Measurements from ENCODE around the gene RGS12.

Gene RGS12, protein sequence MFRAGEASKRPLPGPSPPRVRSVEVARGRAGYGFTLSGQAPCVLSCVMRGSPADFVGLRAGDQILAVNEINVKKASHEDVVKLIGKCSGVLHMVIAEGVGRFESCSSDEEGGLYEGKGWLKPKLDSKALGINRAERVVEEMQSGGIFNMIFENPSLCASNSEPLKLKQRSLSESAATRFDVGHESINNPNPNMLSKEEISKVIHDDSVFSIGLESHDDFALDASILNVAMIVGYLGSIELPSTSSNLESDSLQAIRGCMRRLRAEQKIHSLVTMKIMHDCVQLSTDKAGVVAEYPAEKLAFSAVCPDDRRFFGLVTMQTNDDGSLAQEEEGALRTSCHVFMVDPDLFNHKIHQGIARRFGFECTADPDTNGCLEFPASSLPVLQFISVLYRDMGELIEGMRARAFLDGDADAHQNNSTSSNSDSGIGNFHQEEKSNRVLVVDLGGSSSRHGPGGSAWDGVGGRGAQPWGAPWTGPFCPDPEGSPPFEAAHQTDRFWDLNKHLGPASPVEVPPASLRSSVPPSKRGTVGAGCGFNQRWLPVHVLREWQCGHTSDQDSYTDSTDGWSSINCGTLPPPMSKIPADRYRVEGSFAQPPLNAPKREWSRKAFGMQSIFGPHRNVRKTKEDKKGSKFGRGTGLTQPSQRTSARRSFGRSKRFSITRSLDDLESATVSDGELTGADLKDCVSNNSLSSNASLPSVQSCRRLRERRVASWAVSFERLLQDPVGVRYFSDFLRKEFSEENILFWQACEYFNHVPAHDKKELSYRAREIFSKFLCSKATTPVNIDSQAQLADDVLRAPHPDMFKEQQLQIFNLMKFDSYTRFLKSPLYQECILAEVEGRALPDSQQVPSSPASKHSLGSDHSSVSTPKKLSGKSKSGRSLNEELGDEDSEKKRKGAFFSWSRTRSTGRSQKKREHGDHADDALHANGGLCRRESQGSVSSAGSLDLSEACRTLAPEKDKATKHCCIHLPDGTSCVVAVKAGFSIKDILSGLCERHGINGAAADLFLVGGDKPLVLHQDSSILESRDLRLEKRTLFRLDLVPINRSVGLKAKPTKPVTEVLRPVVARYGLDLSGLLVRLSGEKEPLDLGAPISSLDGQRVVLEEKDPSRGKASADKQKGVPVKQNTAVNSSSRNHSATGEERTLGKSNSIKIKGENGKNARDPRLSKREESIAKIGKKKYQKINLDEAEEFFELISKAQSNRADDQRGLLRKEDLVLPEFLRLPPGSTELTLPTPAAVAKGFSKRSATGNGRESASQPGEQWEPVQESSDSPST (N-terminal part only)

DNA sequence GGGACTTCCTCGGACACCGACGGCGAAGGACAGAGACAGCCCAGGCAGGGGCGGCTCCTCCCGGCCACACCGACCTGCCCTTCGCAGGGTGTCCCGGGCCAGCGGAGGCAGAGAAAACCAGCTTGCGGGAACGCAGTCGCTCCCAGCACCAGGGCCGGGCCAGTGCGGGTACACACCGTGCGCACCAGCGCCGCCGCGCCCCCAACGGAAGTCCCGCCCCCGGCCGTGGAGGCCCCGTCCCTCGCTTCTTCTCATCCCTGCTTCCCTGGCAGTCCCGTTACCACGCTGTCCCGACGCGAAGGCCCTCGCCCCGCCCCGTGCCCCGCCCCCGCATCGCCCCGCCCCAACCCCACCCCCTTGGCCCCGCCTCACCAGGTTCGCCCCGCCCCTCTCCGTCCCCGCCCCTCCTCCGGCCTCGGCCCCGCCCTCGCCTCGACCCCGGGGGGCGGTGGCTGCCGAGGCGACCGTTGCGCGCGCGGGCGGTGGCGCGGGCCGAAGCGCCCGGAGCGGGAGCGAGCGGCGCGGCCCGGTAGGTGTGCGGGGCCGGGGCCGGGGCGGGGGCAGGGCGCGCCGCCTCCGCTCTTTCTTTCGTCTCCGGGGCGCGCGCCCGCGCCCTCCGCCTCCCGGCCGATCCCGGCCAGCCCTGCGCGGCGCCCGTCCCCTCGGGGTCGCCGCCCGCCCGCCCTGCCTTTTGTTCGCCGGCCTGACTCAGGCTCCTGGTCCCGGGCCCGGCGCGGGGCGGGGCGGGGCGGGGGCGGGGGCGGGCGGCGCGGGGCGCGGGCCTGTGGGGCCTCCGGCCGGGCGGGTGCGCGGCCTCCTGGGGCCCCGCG lies at the start of gene RGS12:
Gene RGS12 (plus strand): TSS at position 451 of the 830 bp plus-strand sequence. CDS start 23,150 bp downstream, outside the sequence.
- peak; percentile 25 for DNase-seq

DNA sequence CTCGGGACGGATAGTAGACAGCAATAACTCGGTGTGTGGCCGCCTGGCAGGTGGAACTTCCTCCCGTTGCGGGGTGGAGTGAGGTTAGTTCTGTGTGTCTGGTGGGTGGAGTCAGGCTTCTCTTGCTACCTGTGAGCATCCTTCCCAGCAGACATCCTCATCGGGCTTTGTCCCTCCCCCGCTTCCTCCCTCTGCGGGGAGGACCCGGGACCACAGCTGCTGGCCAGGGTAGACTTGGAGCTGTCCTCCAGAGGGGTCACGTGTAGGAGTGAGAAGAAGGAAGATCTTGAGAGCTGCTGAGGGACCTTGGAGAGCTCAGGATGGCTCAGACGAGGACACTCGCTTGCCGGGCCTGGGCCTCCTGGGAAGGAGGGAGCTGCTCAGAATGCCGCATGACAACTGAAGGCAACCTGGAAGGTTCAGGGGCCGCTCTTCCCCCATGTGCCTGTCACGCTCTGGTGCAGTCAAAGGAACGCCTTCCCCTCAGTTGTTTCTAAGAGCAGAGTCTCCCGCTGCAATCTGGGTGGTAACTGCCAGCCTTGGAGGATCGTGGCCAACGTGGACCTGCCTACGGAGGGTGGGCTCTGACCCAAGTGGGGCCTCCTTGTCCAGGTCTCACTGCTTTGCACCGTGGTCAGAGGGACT lies 49.6 kb upstream of the RGS12 start:
- DNase-seq = no peak

GRCh38 chr4:3244002-3244401 lies 48.8 kb upstream of the RGS12 start:
- DNase-seq = no peak

- no peak for DNase-seq
Measured at GRCh38 chr4:3244747-3245146, 48.1 kb upstream of the RGS12 start.

GRCh38 chr4:3245676-3246075 lies 47.1 kb upstream of the RGS12 start:
- no peak for DNase-seq

DNA sequence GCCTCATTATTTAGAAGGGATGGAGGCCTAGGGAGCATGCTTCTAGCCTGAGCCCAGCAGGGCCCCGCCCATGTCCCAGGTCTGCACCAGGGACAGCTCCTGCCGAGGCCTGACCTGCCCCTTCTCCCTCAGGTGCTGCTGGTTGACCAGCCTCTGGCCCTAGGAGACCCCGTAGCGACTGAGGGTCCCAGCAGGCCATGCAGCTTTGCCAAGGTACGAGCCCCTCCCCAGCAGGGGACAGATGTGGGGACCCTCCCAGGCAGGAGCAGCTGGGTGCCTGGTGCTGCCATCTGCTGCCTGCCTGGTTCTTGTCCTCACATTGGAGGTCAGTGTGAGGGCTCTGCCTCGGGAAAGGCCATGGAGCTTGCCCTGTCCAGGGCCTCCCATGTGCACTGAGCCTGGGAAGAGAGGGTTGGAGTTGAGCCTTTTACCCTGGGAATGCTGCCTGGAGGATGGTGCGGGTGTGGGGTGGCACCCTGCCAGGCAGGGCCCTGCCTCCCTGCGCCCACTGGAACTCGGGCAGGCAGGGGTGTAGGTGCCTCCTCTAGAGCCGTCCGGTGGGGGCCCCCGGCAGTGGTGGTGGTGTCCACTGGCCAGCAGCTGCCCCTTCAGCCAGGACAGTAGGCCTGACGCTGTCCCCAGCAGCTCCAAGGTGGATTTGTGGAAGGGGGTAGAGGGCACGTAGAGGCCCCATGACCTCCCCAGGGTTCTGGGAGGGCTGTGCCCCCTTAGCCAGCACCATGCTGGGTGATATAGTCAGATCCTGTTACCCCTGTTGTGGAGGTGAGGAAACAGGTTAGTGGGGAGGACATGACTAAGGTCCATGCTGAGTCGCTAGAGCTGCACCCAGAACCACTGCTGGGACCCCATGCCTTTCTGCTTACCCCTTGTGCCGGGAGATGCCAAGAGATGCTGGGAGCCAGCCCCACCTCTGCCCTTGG lies 46.1 kb upstream of the RGS12 start:
- DNase-seq = no peak

GRCh38 chr4:3247399-3248177 lies 45.2 kb upstream of the RGS12 start:
- no peak for DNase-seq

DNA sequence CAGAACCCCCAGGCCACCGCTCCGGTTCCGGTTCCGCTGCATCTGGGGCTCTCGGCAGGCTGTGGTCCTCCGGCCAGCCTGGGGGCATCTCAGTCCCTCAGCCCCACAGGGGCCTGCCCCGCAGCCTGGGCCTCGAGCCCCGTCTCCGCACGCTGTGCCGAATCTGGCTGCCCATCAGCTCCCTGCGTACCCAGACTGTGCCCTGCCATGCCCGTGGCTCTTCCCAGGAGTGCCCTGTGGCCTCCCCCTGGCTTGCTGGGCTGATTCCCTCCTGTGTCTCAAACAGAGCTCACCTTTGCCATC lies 44.7 kb upstream of the RGS12 start:
- no peak for DNase-seq

DNA sequence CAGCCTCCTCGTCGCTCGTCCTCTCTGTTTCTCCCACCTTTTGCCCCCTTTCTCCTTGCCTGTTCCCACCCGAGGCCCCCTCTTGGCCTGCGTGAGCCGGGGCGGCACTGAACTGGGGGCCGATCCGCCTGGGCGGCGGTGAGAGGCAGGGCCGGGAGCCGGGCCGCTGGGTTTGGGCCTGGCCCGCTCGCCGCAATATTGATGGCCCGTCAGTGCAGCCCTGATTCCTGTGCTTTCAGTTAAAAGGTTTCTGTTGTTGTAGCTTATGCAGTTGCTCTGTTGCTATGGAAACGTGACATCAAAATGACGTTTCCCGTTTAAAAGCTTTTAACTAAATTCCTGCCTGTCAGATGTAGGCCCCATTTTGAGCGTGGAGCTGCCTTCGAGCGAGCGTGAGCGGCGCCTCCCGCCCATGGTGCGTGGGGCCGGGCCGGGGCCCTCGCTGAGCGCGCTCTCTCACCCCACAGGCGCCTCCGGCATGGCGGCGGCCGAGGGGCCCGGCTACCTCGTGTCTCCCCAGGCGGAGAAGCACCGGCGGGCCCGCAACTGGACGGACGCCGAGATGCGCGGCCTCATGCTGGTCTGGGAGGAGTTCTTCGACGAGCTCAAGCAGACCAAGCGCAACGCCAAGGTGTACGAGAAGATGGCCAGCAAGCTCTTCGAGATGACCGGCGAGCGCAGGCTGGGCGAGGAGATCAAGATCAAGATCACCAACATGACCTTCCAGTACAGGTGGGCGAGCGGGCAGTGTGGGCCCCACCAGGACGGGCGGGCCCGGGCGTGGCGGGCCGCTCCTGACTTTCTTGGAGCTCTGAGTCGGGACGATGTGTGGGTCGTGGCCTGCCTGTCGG lies 43.8 kb upstream of the RGS12 start, which contains the start of gene MSANTD1:
Gene MSANTD1 (plus strand): TSS at position 349 of the 851 bp plus-strand sequence. CDS start 64 bp downstream, at position 413.
- no peak for DNase-seq

DNA sequence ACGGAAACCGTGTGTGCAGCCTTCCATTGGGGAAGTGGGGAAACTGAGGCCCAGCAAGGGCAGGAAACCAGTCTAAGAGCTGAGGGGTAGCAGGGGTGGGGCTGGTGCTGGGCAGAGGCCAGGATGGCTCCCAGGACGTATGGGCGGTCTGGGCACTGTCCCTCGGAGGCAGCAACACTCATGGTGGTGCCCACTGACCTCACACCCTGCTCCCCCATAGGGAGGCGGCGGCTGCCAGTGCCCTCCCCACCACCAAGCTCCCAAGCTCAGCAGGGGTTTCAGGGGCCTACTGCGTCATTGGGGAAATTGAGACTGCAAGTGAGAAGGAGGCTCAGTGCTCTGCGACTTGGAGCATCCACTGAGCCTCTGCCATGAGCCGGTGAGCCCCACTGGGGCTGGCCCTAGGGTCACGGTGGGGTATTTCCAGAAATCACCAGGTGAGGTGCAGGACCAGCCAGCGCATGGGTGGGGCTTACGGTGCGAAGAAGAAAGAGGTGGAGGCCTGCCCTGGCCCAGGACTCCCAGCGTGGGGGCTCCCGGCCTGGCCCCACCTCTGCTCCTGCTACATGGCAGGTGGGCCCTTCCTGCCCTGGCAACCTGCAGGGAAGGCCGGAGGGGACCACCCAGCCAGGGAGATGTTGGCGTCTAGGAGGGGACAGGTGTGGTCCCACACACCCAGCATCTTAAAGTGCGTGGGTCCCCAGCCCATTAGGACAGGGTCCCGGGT lies 42.9 kb upstream of the RGS12 start:
- DNase-seq = no peak

GRCh38 chr4:3250438-3250955 lies 42.3 kb upstream of the RGS12 start:
- DNase-seq = no peak

DNA sequence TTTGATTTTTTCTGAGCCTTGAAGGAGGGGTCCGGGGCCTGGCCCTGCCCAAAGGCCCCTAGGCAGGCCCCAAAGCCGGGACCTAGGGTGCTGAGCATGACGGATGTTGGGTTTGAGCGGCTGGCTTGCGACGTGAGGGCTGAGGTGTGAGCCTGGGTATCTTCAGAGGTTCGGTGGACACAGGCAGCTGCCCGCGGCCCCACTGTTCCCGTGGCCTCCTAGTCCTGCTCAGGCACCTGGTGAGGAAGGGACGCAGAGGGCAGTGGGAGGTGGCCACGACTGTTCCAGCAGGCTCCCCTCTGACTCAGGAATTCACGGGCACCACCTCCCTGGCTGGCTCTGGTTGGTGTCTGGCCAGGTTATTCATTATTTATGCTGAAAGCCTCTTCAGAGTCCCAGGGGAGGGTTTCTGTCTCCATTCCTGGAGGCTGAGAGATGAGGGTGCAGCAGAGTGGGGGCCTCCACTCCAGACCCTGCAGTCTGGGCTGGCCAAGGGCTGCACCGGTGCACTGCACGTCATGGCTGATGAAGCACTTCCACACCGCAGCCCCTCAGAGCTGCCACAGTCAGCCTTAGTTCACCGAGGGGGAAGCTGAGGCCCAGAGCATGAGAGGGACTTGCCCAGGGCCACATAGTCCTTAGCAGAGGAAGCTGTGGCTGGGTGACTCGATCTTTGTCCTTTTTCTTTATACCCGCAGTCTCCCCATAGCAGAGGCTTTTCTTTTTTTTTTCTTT lies 41.7 kb upstream of the RGS12 start:
- no peak for DNase-seq

GRCh38 chr4:3251691-3252479 lies 40.9 kb upstream of the RGS12 start:
- DNase-seq = no peak

GRCh38 chr4:3252480-3252828 lies 40.4 kb upstream of the RGS12 start:
- DNase-seq = no peak

- DNase-seq = no peak
Measured at GRCh38 chr4:3252831-3253641, 39.8 kb upstream of the RGS12 start.
